ENCODE results near the gene RAI1.
"Not testable (repeated sequence)": the region's sequence is repeated elsewhere in the genome, so short reads cannot be mapped to it uniquely, and the experiment has no call there.

Gene RAI1, protein sequence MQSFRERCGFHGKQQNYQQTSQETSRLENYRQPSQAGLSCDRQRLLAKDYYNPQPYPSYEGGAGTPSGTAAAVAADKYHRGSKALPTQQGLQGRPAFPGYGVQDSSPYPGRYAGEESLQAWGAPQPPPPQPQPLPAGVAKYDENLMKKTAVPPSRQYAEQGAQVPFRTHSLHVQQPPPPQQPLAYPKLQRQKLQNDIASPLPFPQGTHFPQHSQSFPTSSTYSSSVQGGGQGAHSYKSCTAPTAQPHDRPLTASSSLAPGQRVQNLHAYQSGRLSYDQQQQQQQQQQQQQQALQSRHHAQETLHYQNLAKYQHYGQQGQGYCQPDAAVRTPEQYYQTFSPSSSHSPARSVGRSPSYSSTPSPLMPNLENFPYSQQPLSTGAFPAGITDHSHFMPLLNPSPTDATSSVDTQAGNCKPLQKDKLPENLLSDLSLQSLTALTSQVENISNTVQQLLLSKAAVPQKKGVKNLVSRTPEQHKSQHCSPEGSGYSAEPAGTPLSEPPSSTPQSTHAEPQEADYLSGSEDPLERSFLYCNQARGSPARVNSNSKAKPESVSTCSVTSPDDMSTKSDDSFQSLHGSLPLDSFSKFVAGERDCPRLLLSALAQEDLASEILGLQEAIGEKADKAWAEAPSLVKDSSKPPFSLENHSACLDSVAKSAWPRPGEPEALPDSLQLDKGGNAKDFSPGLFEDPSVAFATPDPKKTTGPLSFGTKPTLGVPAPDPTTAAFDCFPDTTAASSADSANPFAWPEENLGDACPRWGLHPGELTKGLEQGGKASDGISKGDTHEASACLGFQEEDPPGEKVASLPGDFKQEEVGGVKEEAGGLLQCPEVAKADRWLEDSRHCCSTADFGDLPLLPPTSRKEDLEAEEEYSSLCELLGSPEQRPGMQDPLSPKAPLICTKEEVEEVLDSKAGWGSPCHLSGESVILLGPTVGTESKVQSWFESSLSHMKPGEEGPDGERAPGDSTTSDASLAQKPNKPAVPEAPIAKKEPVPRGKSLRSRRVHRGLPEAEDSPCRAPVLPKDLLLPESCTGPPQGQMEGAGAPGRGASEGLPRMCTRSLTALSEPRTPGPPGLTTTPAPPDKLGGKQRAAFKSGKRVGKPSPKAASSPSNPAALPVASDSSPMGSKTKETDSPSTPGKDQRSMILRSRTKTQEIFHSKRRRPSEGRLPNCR (N-terminal part only)

DNA sequence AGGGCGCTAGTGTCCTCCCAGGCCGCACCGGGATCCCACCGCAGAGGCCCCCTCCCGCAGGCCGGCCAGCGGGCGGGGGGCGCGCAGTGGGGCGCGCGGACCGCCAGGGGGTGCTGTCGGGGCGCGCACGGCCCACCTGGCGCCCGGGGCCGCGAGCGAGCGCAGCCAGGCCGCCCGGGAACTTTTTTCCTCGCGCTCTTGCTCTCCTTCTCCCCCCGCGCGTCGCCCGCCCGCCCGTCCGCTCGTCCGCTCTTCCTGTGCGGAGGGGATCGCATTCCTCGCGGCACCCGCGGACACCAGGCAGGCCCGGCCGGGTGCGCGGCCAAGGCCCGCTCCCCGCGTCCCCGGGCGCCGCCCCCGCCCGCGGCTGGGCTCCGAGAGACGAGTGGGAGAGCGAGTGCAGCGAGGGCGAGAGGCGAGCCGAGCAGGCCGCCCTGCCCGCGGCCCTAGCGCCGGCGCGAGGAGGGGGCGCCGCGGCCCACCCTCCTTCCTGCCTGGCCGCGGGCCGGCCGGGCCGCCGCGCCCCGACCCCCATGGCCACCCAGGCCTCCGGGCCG is at the start of gene RAI1:
RAI1 (plus strand) TSS at position 272 of the 557 bp plus-strand sequence. CDS start 111,491 bp downstream, outside the sequence.
- peak; percentile 34 for DNase-seq

DNA sequence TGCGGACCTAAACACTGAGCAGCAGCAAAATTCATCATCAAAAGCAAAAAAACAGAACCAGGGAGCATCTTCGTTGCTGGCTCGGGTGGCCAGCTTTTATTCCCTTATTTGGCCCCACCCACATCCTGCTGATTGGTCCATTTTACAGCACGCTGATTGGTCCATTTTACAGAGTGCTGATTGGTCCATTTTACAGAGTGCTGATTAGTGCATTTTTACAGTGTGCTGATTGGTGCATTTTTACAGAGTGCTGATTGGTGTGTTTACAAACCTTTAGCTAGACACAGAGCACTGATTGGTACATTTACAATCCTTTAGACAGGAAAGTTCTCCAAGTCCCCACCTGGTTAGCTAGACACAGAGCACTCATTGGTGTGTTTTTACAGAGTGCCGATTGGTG is 48.6 kb upstream of the RAI1 start:
- not testable (repeated sequence) for DNase-seq

DNA sequence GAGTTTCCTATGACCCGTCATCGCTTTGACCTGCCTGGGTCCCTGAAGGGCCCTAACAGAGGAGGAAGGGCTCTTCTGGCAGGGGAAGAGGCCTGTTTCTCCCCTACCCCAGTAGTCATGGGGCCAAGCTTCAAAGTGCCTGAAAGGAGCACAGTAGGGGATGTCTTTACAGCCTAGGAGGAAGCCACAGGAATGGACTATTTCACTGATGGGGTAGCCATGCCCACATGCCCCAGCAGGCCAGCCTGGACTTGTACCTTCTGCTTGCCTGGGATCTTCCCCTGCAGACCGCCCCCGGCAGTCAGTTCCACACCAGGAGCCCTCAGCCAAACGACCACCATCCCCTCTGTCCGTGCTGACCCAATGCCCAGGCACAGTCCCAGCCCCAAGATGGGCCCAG is 47.9 kb upstream of the RAI1 start:
- DNase-seq = no peak

DNA sequence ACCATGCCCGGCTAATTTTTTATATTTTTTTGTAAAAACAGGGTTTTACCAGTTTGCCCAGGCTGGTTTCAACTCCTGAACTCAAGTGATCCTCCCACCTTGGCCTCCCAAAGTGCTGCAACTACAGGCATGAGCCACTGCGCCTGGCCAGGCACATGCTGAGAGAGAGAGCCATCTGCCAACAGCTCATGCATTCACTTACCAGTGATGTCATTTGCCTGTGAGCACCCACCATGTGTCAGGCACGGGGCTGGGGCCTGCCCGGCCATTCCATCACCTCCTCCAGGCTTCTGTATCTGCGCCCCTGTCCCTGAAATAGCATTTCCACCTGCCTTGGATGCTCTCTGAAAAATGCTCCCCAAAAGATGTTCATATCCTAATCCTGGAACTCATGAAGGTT is 46.1 kb upstream of the RAI1 start:
- peak; percentile 28 for DNase-seq

DNA sequence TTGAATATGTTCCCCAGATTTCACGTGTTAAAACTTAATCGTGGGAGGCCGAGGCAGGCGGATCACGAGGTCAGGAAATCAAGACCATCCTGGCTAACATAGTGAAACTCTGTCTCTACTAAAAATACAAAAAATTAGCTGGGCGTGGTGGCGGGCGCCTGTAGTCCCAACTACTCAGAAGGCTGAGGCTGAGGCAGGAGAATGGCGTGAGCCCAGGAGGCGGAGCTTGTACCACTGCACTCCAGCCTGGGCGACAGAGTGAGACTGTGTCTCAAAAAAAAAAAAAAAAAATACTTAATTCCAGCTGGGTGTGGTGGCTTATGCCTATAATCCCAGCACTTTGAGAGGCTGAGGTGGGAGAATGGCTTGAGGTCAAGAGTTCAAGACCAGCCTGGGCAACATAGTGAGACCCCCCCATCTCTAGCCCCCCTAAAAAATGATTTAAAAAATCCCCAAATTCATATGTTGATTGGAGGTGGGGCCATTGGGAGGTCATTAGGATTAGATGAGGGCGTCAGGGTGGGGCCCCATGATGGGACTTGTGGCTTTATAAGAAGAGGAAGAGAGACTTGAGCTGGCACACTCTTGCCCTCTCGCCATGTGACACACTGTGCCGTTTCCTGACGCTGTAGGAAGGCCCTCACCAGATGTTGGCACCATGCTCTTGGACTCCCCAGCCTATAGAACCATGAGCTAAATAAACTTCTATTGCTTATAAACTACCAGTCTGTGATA is 45.6 kb upstream of the RAI1 start:
- peak; percentile 2 for DNase-seq

DNA sequence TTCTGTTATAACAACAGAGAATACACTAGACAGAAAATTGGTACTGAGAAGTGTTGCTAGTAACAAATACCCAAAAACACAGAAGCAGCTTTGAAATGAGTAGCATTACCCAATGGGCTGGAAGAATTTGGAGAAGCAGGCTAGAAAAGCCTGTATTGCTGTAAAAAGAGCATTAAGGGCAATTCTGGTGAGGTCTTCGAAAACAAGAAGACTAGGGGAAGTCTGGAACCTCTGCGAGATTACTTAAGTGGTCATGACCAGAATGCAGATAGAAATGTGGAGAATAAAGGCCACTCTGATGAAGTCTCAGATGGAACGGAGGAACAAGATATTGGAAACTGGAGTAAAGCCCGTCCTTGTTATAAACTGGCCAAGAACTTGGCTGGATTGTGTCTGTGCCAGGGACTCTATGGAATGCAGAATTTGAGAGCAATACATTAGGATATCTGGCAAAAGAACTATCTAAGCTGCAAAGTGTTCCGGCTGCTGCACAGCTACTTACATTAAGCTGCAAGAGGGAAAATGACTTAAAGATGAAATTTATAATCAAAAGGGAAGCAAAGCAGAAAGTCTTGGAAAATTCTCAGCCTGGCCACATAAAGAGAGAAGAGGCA is 44.9 kb upstream of the RAI1 start:
- DNase-seq = peak; percentile 27

DNA sequence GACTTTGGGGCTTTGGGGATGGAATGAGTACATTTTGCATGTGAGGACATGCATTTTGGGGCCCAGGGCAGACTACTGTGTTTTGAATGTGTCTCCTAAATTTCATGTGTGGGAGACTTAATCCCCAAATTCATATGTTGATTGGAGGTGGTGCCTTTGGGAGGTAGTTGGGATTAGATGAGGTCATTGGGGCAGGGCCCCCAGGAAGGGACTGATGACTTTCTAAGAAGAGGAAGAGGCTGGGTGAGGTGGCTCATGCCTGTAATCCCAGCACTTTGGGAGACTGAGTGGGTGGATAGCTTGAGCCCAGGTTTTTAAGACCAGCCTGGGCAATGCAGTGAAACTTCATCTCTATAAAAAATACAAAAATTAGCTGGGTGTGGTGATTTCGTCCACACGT is 42.8 kb upstream of the RAI1 start:
- DNase-seq = no peak

DNA sequence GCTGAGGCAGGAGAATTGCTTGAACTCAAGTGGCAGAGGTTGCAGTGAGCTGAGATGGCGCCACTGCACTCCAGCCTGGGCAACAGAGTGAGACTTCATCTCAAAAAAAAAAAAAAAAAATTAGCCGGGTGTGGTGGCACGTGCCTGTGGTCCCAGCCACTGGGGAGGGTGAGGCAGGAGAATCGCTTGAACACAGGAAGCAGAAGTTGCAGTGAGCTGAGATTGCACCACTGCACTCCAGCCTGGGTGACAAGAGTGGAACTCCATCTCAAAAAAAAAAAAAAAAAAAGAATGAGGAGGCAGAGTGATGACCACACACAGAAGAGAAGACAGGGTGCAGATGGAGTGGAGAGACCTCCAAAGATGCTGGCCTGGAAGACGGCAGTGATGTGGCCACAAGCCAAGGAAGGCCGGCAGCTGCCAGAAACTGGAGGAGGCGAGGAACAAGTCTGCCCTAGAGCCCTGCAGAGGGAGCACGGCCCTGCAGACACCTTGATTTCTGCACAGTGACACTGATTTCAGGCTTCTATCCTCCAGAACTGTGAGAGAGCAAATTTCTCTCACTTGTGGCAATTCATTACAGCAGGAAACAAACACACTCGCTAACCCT is 41.5 kb upstream of the RAI1 start:
- peak; percentile 61 for DNase-seq

DNA sequence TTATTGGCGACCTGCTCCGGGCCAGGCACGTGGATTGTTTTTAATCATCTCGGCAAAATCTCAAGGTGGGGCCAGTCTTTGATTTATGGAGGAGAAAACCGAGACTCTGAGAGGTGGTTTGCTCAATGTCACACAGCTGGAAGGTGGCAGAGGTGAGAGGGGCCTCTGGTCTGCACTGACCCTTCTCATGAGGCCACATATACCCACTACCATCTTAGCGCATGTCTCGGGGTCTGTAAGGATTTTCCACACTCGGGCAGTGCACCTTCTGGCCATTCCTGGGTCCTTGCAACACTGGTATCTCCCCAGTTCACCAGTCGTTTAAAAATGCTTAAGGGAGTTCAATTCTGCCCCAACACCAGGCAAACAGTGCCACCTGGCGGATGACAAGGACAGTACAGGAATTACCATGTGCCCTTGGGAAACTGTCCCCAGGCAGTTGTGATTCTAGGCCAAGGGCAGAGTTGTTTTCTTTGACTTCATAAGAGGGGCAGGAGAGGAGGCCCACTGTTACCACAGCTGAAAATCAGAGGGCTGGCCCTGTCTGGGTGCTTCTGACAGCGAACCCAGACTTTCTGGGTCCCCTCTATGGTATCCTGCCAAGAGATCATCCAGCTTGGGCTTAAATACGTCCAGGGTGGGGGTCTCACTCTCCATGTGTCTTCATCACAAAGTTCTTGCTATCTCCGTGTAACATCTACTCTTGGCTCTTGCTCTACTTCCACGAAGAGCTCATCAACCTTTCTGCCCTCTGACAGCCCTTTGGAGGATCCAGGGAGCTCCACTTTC is 39.4 kb upstream of the RAI1 start:
- DNase-seq = peak; percentile 10

DNA sequence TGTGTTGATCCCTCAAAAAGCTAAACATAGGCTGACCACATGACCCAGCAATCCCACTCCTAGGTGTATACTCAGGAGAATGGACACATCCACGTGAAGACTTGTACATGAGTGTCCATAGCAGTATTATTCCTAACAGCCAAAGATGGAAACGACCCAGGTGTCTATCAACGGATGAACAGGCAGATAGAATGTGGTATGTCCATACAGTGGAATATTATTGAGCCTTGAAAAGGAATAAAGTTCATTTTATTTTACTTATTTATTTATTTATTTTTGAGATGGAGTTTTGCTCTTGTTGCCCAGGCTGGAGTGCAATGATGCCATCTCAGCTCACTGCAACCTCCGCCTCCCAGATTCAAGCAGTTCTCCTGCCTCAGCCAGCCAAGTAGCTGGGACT is 36.1 kb upstream of the RAI1 start:
- not testable (repeated sequence) for DNase-seq

DNA sequence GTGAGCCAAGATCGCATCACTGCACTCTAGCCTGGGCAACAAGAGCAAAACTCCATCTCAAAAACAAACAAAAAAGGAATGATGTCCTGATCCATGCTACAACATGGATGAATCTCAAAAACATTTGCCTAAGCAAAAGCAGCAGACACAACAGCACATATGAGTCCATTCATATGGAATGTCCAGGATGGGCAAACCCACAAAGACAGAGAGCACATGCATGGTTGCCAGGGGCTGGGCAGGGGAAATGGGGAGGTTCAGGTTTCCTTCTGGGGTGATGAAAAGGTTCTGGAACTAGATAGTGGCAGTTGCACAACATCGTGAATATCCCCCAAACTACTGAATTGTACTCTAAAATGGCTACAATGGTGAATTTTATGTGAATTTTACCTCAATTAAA is 35.3 kb upstream of the RAI1 start:
- DNase-seq = no peak

DNA sequence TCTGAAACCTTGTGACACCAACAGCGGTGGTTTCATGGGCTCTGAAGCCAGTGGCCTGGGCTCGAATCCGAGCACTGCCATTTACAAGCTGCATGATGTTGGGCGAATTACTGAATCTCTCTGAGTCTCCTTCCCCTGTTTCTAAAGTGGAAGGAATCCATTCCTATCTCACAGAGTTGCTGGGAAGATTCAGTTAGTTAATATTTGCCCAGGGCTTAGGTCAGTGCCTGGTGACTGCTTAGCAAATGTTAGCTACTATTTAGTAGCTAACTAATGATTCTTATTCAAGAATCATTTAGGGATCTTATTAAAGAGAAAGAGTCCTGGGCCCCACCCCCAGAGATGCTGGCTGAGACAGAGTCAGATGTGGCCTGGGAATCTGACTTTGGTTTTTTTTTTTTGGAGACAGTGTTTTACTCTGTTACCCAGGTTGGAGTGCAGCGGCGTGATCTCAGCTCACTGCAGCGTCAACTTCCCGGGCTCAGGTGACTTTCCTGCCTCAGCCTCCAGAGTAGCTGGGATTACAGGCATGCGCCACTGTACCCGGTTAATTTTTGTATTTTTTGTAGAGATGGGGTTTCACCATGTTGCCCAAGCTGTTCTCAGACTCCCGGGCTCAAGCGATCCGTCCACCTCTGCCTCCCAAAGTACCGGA is 33.6 kb upstream of the RAI1 start:
- DNase-seq = no peak

DNA sequence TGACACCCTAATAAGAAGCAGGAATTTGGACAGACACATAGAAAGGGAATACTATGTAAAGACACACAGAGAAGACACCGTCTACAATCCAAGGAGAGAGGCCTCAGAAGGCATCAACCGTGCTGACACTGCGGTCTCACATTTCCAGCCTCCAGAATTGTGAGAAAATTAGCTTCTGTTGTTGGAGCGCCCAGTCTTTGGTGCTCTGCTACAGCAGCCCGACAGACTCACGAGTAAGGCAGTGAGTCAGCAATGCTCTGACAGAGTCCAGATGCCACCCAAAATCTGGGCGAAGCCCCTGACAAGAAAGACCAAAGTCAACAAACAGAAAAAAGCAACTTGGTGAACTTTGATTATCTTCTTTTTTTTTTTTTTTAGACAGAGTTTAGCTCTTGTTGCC is 32.5 kb upstream of the RAI1 start:
- DNase-seq = no peak

DNA sequence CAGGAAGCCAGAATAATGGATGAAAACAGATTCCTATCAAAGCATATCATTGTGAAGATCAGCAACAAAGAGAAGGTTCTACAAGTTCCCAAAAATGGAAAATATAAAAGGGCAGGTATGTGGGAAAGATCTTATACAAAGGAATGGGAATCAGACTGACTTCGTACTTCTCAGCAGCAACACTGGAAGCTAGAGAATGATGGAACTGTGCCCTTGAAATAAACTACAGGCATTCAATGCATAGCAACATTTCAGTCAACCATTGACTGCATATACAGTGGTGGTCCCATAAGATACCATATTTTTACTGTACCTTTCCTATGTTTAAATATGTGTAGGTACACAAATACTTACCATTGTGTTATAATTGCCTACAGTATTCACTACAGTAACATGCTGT is 30.3 kb upstream of the RAI1 start:
- DNase-seq = no peak

DNA sequence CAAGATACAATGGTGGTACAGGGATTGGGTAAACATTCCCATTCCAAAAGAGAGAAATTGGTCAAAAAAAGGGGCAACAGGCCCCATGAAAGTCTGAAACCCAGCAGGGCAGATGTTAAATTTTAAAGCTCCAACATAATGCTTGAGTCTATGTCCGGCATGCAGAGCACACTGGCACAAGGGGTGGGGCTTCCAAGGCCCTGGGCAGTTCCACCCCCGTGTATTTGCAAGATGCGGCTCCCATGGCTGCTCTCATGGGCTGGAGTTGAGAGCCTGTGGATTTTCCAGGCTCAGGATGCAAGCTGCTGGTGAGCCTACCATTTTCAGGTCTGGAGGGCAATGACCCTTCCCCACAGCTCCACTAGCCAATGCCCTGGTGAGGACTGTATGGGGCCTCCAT is 27.9 kb upstream of the RAI1 start:
- DNase-seq = no peak

DNA sequence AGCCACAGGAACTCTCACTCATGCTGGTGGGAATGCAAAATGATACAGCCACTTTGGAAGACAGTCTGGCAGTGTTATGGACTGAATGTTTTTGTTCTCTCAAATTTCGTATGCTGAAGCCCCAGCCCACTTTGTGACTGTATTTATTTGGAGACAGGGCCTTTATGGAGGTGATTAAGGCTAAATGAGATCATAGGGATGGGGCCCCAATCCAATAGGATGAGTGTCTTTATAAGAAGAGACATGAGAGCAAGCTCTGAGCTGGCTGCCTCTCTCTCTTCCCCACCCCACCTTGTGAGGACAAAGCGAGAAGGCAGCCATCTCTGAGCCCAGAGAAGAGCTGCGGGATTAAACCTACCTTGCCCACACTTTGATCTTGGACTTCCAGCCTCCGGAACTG is 21.9 kb upstream of the RAI1 start:
- no peak for DNase-seq

DNA sequence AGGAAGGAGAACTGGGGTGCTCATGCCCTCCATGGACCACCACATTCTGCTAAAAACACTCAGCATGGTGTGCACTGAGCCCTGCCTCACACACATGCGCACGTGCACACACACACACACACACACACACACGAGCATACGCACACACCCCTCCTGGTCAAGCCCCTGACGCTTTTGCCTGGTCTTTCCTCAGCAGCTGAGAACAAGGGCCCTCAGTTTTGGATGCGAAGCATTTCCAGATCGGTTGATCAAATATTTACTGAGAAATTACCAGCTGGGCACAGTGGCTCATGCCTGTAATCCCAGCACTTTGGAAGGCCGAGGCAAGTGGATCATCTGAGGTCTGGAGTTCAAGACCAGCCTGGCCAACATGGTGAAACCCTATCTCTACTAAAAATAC is 20.1 kb upstream of the RAI1 start:
- DNase-seq = no peak

DNA sequence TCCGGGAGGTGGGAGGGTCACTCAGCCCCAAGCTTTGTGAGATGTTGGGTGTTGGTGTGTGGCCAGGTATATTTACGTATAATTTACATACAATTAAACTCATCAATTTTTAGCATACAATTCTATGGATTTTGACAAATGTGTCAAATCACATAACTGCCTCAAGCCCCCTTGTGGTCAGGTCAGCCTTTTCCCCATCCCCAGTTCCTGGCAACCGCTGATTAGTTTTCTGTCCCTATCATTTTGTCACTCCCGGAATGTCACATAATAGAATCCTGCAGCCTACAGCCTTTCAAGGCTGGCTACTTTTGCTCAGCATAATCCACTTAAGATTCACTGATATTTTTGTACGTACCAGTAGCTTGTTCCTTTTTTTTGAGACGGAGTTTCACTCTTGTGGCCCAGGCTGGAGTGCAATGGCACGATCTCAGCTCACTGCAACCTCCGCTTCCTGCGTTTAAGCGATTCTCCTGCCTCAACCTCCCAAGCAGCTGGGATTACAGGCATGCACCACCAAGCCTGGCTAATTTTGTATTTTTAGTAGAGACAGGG is 19.3 kb upstream of the RAI1 start:
- no peak for DNase-seq

DNA sequence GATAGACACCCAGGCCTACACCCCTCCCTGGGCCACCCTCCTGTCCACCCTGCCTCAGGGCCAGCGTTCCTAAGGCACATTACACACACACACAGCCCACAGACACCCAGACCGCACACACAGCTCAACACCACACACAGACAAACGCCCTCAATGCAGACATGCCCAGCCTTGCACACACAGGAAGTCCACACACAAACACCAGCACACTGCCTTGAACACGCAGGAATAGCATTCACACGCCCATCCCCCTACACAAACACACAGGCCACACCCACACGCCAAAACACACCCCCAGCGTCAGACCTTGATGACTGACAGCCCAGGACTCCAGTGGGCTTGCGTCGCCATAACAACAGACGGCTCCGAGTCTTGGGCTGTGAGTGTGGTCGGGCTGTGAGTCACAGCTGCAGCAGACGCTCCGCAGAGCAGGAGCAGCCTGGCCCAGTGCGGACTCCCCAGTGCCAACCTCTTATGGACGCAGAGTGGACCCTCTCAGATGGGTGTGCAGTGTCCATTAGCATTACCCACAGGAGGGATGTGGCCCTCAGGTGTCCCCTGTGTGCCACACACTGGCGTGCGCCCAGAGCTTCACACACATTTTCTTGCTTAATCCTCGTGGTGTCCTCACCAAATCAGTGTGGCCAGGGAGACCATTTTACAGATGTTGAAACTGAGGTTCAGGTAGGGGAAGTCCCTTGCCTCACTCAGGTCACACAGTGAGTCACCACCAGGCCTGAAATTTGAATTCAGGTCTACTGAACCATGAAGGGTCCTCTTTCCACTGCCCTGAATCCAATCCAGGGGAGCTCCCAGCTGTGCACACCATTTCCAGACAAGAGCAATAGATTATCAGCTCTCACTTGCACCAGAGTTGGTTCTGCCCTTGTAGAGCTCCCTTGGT is 17.8 kb upstream of the RAI1 start:
- DNase-seq = peak; percentile 66

Measured in NCI-H446 treated with DMSO at 0.1 percent for 48 hours (cell line).